ENCODE results near the gene SORCS2.

DNA sequence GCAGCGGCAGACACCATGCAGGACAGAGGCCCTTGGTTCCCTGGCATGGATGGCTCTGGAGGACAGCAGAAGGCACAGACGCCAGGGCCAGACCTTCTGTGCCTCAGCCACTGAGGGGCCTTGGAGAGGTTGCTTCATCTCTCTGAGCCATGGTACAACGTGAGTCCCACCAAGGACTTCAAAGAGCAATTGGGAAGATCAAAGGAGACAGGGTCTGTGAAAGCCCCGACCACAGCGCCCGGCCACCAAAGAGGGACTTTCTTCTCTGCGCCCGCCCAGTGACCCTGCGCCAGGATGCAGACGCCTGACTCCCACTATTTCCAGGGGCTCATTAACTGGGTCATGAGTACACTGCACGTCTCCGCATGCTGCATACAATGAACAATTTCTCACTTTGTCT is 573.3 kb downstream of the SORCS2 start:
- TF ChIP-seq EZH2 (IDR thresholded peaks at IDR 0.05; ENCODE audit: borderline replicate concordance, low read depth, low read length, poor library complexity, severe bottlenecking) (no peak), CTCF (conservative IDR thresholded peaks at IDR 0.05; ENCODE audit: low read depth, low read length) (no peak)

All from A673 (cell line).